Measurements from ENCODE around the gene TRIM75.
"Not testable (repeated sequence)": the region's sequence is repeated elsewhere in the genome, so short reads cannot be mapped to it uniquely, and the experiment has no call there.

The TRIM75 gene

DNA sequence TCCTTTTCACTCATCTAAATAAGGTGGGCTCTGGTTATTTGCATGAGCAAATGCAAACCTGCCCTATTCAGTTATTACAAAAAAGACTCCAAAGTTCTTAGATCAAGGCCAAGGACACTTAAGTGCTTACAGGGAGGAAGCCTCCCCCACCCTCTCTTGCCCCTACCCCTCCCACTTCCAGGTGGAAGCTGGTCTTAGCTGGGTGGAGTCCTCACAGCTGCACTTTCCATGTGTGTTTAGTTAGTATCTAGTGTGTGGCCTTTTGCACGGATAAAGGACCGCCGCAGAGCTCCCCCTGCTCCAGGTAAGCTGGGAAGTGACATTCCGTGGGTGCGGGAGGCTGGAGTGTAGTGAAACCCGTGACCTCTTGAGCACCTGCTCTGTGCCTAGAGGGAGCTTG, at the start of gene TRIM75:
Gene TRIM75 (plus strand): TSS at position 222 of the 400 bp plus-strand sequence. CDS start 5,282 bp downstream, outside the sequence.
- DNase-seq, result no peak

DNA sequence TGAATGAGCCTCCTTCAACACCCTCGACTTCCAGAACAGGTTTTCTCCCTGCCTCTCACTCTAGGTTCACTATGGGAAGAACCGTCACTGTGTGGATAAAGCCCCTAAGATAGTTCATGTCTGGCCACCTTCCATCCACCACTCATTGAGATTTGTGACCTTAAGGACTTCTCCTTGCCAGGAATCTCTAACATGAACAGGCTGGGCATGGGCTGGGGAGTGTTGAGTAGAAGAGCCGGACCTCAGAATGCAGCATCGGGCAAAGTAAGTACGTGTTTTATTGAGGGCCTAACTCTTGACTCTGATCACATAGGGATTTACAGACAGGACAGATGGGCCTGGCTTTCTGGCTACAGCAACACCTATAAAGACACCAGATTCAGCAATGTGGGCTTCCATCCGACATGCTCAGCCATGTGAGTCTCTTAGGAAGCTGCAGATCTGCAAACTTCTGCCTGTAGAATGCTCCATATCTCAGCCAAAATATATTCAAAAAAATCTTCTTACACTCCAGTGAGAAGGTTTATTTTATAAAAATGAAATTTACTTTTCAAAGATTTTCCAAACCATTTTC, 48.2 kb upstream of the TRIM75 start:
- no peak for DNase-seq

DNA sequence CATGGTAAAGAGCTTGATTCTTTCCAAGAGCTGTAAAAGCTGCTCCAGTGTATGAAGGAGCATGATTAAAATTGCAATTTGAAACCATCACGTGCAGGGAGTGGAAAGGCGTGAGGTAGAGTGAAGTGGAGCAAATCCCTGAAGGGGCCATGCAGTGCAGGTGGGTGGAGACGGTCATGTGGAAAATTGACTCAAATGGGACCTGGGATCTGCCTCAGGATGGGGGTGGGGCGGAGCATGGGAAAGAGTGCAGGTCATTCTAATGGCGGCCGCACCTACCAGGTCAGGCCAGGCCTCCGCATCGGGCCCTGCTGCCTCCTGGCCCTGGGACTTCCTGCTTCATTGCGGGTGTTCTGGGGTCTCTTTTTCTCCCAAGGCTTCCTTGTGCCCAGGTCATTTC, 47.2 kb upstream of the TRIM75 start:
- no peak for DNase-seq

DNA sequence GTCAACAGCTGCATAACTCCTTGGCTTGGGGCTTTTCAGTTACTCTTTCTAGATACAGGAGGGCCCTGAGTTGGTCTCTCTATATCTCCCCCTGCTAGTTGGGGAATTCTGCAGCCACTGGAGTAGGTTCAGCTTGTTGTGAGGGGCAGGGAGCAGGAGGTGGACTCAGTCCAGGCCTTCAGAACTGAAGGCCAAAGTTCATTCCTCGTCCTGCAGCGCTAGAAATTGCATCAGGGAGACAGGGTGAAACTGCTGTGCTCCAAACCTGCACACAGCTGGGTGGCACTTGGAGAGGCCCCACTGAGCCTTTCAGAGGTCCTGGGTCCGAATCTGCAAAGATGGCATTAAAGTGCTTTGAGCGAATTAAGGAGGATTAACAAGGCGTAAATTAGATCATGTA, 46.8 kb upstream of the TRIM75 start:
- DNase-seq, result no peak

DNA sequence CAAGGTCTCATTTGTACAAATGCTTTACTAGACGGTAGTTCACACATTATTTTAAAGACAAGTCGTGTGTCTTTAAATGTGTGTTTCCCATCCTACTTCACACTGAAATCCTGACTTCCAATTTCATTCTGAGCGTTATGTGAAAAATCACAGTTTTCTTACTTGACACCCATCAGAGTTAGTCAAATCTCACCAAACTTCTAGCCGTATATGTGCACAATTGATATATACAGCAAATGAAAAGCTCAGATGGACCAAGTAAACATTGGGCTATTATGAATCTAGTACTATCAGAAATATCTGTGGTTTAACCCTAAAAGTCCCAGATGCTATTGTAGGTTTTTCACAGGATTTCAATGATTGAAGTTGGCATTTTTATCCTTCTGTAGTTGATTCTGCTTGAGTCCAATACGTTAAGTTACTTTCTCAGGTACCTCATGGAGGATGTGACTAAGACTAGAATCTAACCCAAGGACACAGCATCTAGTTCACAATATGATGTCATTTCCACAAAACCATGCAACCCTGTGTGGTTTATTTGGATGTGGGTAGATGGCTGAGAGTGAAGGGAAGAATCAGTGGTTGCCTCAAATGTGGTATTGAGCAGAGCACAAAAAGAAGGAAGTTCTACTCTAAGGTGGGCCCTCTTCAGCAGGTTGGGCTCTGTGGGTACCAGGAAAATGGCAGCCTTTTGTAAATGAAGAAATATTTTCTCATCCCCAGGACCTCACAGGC, 44.0 kb upstream of the TRIM75 start:
- no peak for DNase-seq

DNA sequence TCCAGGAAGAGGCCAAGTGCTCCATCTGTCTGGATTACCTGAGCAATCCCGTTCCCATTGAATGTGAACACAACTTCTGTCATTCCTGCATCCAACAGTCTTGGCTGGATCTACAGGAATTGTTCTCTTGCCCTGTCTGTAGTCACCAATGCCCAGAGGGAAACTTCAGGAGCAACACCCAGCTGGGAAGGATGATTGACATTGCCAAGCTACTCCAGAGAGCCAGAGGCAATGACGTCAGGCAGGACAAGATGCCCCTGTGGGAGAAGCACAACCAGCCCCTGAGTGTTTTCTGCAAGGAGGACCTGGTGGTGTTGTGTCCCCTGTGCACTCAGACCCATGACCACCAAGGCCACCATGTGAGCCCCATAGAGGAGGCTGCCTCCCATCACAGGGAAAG, 43.2 kb upstream of the TRIM75 start:
- DNase-seq, result no peak

DNA sequence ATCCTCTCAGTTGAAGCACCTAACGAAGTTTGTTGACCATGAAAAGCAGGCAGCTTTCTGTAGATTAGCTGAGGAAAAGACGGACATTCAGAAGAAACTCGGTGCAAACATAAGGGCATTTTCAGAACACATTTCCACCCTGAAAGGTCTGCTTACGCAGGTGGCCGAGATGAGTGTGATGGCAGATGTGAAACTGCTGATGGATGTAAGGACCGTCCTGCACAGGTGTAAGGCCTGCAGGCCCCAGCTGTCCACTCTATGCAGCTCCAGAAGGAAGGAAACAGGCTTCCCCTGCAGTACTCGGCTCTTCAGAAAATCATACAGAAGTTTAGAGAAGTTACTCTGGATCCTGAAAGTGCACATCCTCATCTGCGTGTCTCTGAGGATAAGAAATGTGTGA, 42.7 kb upstream of the TRIM75 start:
- no peak for DNase-seq

DNA sequence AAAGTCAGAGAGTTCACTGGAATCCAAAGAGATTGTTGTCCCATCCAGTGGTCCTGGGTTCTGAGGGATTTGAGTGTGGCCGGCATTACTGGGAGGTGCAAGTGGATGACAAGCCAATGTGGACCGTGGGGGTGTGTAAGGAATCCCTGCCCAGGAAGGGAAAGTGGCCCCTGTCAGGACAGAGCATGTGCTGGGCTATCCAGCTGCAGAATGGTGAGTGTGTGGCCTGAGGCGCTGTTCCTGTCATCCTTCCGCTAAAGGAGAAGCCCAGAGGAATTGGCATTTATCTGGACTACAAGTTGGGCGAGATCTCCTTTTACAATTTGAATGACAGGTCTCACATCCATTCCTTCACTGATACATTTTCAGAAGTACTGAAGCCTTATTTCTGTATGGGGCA, 42.3 kb upstream of the TRIM75 start:
- no peak for DNase-seq

DNA sequence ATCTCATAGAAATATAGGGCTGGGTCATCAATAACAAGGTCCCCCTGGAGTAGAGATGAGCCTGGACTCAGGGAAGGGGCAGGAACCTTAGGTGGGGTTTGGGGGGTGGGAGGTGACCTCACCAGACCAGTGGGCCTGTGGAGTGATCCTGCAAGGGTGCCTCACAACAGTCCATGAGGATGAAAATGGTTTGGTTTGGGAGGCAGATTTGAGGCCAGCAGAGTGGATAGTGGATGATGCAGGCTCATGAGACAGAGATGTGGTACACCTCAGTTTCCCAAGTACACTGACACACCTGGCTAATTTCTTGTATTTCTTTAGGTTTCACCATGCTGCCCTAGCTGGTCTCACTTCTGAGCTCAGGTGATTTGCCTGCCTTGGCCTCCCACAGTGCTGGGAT, 40.0 kb upstream of the TRIM75 start:
- no peak for DNase-seq

DNA sequence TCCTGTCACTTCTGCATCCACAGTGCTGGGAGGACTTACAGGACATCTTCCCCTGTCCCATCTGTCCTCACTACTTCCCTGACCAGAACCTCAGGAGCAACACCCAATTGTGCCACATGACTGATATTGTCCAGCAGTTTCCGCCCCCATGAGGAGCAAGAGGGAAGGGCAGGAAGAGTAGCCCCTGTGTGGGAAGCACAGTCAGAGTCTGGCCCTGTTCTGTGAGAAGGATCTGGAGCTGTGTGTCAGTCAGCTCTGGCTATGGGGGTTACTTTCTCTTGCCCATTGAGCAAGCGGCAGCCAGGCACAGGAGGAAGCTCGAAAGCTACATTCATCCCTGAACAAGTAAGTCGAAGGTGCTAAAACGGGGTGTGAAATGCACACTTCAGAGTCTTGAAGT, 36.7 kb upstream of the TRIM75 start:
- no peak for DNase-seq

DNA sequence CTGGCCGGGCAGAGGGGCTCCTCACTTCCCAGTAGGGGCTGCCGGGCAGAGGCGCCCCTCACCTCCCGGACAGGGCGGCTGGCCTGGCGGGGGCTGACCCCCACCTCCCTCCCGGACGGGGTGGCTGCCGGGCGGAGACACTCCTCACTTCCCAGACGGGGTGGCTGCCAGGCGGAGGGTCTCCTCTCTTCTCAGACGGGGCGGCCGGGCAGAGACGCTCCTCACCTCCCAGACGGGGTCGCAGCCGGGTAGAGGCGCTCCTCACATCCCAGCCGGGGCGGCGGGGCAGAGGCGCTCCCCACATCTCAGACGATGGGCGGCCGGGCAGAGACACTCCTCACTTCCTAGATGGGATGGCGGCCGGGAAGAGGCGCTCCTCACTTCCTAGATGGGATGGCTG, 33.7 kb upstream of the TRIM75 start:
- not testable (repeated sequence) for DNase-seq

DNA sequence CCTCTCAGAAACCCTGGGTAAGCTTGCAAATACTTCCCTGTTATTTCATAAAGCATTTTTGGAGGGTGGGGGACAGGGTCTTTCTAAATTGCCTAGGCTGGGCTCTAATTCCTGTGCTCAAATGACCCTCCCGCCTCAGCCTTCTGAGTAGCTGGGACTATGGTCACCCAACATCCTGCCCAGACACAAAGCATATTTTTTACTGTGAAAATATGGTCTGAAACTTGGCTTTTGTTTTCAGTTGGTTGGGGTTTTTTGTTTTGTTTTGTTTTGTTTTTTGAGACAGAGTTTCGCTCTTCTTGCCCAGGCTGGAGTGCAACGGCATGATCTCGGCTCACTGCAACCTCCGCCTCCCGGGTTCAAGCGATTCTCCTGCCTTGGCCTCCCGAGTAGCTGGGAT, 27.9 kb upstream of the TRIM75 start:
- DNase-seq, result not testable (repeated sequence)

DNA sequence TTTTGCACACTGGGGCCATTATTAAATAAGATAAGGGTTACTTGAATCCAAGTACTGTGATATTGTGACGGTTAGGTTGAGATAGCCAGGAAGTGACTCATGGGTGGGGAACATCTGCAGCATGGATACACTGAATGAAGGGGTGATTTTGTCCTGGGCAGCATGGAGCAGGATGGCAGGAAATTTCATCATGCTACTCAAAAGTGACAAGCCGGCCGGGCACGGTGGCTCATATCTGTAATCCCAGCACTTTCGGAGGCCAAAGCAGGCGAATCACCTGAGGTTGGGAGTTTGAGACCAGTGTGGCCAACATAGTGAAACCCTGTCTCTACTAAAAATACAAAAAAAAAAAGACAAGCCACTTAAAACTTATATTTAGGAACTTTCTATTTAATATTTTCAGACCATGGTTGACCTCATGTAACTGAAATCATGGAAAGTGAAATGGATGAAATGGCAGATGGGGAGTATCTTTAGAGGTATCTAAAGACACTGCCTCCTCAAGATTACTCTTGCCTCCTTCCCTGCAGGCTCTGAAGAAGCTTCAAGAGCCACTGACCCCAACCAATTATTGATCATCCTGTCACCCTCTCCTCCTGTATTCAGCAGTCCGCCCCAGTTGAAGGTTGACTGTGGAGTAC, 25.8 kb upstream of the TRIM75 start:
- DNase-seq, result no peak

DNA sequence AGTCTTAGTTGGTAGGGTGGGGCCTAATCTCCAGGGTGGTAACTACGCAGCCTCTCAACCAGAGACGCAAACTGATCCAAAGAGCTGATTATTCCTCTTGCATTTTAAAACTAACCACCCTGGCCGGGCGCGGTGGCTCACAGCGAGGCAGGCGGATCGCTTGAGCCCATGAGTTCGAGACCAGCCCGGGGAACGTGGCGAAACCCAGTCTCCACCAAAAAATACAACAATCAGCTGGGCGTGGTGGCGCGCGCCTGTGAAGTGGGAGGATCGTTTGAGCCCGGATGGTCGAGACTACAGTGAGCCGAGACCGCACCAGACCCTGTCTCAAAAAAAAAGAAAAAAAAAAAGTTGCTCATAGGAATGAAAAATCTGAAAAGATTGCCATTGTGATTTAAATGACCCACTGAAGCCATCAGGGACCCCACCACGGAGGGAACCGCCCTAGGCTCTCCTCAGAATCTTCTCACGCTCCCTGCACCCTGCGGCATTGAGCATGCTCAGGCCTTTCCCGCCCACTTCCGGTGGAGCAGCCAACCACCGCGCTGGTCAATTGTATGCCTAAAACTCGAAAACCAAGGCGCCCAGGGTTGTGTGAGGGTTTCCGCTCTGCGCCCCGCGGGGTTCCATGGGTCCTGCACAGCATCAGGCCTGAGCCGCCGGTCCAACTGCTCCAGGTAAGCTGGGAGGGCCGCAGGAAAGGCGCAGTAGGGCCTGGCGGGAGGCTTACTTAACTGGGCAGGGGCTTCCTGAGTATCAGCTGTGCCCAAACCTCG, 22.0 kb upstream of the TRIM75 start, which contains the start of gene TRIM60:
Gene TRIM60 (plus strand): TSS at position 564 of the 776 bp plus-strand sequence. CDS start 8,074 bp downstream, outside the sequence.
- no peak for DNase-seq

DNA sequence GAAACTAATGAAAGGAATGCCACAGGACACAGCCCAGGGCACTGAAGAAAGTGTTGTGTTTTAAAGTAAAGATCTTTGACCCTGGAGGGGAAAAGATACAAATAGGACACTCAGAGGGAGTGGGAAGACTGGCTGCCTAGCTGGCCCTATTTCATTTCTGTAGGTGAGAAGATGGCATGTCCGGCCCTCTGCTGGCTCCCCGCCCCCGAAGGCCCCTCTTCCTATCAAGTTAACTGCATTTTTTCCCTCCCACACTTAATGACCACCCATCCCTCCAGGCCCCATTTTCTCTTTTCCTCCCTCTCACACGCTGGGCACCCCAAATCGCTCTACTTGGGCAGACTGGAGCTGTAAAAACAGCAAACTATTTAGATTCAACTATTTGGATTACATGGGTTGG, 5.5 kb upstream of the TRIM75 start:
- DNase-seq, result no peak

DNA sequence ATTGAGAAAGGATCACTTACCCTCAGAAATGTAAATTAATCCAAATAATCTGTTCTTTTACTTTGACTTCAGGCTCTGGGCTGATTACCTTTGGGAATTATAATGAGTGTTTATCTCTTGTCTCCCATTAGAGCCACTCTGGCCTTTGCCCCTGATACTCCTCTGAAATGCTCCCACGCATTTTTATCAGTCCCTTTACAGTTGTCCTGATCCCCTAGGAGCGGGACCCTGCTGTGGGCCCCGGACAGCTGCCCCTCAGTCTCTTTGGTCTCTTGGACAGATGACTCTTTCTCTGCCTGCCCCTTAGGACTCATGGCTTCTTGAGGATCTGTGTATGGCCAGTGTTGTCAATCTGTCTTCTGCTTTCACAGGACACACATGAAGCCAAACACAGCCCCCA, 1.0 kb upstream of the TRIM75 start:
- no peak for DNase-seq

DNA sequence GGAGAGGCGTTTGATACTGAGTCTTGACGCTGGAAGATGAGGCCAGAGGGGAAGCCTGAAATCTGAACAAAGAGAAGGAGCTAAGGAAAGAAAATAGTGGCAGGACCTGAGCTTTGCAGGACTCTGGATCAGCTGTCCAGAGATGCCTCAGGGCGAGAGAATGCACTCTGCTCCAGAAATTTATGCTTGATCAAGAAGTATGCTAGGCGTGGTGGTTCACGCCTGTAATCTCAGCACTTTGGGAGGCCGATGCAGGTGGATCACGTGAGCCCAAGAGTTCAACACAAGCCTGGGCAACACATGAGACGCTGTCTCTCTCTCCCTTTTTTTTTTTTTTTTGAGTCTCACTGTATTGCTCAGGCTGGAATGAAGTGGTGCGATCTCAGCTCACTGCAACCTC, 1.9 kb downstream of the TRIM75 start:
- DNase-seq, result no peak

DNA sequence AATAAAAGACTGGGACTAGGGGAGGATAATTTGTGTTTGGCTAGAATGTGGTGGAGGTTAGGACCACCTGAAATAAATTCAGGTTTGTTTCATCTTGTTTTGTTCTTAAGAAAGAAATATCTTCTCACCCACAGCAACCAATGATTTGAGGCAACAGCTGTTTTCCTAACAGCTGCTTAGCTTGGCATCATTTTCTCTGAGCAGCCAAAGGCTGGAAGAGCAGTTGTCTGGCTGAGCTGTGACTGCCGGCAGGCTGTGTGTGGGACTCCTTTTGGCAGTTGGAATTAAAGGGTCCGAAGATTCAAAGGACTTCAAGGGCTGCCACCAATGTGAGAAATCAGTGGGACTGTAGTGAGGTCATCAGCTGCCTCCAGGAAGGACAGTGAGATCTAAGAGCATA, 5.0 kb downstream of the TRIM75 start:
- no peak for DNase-seq

DNA sequence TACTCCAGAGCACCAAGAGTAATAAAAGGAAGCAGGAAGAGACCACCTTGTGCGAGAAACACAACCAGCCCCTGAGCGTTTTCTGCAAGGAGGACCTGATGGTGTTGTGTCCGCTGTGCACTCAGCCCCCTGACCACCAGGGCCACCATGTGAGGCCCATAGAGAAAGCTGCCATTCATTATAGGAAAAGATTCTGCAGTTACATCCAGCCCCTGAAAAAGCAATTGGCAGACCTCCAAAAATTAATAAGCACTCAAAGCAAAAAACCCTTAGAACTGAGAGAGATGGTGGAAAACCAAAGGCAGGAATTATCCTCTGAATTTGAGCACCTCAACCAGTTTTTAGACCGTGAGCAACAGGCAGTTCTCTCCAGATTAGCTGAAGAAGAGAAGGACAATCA, 5.7 kb downstream of the TRIM75 start:
- no peak for DNase-seq

DNA sequence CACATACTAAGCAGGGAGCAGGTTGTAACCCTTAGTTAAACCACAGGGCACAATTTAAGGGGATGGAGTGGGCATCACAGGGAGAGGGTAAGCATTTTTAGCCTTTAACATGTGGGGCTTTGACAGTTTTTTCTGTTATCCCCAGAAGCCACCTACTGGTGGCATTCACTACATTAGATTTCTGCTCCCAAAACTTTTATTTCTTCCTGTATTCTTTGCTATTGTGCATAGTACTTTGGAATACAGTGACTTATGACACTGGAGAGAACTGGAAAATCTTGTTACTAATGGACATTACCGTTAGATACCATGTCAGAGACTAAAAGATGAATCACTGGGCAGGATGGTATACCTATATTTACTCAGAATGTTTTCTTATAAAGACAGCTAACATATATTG, 7.3 kb downstream of the TRIM75 start:
- DNase-seq, result no peak

DNA sequence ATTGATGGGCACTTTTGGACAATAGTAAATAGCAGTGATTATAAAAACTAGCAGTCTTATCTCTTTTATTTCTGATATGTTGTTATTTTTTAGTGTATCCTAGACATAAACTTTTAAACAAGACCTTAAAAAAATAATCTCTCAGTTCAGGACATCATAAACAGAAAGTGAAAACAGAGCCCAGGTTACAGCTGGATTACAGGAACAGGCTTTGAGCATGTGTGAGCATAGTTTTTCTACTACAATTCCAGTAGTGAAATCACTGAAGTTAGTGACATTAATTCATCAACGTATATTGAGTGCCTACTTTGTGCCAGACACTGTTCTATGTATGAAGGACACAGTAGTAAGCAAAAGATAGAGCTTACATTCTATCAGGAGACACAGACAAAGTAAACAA, 16.9 kb downstream of the TRIM75 start:
- DNase-seq, result no peak

DNA sequence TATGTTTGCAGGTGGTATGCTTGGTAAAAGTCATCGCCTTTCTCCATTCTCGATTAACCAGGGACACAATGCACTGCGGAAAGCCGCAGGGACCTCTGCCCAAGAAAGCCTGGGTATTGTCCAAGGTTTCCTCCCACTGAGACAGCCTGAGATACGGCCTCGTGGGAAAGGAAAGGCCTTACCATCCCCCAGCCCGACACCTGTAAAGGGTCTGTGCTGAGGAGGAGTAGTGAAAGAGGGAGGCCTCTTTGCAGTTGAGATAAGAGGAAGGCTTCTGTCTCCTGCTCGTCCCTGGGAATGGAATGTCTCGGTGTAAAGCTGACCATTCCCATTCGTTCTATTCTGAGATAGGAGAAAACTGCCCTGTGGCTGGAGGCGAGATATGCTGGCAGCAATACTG, 19.7 kb downstream of the TRIM75 start:
- DNase-seq, result not testable (repeated sequence)

DNA sequence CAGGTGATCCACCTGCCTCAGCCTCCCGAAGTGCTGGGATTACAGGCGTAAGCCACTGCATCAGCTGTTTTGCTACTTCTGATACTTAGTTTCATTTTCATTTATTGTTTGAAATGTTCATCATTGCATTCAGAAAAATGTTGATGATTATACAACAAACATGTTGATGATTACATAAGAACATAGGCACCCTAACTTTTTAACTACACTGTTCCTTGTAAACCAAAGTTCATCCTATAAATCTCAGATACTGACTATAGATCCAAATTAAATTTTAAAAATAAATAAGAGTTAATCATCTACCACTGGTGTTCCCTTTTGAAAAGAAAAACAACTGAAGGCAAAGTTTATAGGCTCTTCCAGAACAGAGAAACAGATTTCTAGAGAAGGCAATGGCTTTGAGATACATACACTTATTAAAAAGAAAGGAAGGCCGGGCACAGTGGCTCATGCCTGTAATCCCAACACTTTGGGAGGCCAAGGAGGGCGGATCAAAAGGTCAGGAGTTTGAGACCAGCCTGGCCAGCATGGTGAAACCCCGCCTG, 23.4 kb downstream of the TRIM75 start:
- DNase-seq, result no peak
